Fibroblast of skin of scalp (primary cell): ENCODE data around the gene USP12. TPM values are rescaled to one million over a fixed set of nuclear protein-coding genes. Genes with fewer than 3 reads are reported as not detected.
"Not testable (repeated sequence)": the region's sequence is repeated elsewhere in the genome, so short reads cannot be mapped to it uniquely, and the experiment has no call there.

Source experiments
- DNase-seq: peaks from one replicate; pipeline ENCODE4 v3.0.0-alpha.2; 2013
- polyA plus RNA-seq, 2 experiments: library from polyadenylated mRNA; unstranded; fragments of 120-200 nt; gene quantifications; one replicate each; pipeline ENCODE4 v1.2.1, GENCODE V29; 2013; ENCODE audit not compliant: insufficient read length in 2 of 2

USP12 gene, protein sequence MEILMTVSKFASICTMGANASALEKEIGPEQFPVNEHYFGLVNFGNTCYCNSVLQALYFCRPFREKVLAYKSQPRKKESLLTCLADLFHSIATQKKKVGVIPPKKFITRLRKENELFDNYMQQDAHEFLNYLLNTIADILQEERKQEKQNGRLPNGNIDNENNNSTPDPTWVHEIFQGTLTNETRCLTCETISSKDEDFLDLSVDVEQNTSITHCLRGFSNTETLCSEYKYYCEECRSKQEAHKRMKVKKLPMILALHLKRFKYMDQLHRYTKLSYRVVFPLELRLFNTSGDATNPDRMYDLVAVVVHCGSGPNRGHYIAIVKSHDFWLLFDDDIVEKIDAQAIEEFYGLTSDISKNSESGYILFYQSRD
- 15.1 TPM for polyA plus RNA-seq (2013, experiment 1 of 2; ENCODE audit: insufficient read length)
- polyA plus RNA-seq (2013, experiment 2 of 2; ENCODE audit: insufficient read length): 16.7 TPM

DNA sequence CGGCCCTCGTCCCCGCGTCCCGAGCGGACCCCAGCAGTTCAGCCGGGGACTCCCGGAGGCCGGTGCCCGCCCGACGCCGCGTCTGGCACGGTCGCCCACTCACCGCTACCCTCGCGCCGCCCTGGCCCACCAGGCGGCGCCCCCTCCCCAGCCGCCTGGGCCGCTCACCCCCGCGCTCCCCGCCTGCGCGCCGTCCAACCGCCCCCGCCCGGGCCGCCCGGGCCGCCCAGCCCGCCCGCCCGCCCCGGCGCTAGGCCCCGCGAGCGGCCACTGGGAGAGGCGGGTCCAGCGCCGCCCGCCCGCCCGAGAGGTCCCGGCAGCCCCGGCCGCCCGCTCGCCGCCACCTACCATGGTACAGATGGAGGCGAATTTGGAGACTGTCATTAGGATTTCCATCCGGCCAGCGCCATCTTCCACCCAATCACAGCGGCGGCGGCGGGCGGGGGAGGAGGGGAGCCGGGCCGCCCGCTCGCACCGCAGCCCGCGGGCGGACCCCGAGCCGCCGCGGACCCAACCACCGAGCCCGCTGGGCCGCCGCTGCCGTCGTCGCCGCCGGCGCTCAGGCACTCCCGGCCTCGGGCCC is at the start of gene USP12:
USP12 (minus strand) TSS at position 568 of the 583 bp plus-strand sequence; CDS start at position 396, 172 bp downstream.
- DNase-seq: peak; percentile 29

DNA sequence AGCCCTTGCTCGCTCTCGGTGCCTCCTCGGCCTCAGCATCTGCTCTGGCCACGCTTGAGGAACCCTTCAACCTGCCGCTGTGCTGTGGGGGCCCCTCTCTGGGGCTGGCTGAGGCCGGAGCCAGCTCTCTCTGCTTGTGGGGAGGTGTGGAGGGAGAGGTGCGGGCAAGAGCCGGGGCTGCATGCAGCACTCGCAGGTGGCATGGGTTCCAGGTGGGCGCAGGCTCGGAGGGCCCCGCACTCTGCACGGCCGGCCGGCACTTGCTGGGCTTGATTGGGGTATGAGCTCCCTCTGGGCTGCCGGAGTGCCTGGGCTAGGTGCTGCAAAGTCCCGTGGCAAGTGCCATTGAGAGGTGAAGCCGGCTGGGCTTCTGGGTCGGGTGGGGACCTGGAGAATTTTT is 48.0 kb upstream of the USP12 start:
- DNase-seq: no peak

DNA sequence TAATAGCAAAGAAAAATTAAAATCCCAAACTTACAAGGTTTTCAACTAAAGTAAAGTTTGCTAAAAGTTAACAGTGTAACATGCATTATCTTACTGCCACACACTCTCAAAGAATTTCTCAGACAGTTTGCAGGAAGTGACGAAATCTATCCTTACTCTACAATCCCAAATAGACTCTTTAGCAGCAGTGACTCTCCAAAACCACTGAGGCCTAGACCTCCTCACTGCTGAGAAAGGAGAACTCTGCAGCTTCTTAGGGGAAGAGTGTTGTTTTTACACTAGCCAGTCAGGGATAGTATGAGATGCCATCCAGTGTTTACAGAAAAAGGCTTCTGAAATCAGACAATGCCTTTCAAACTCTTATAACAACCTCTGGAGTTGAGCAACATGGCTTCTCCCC is 47.2 kb upstream of the USP12 start:
- not testable (repeated sequence) for DNase-seq

DNA sequence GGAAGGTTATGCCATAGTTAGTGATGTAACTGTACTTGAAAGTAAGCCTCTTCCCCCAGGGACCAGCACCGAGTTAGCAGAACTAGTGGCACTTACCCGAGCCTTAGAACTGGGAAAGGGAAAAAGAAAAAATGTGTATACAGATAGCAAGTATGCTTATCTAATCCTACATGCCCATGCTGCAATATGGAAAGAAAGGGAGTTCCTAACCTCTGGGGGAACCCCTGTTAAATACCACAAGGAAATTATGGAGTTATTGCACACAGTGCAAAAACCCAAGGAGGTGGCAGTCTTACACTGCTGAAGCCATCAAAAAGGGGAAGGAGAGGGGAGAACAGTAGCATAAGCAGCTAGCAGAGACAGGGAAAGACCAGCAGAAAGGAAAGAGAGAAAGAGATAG is 46.2 kb upstream of the USP12 start:
- not testable (repeated sequence) for DNase-seq

DNA sequence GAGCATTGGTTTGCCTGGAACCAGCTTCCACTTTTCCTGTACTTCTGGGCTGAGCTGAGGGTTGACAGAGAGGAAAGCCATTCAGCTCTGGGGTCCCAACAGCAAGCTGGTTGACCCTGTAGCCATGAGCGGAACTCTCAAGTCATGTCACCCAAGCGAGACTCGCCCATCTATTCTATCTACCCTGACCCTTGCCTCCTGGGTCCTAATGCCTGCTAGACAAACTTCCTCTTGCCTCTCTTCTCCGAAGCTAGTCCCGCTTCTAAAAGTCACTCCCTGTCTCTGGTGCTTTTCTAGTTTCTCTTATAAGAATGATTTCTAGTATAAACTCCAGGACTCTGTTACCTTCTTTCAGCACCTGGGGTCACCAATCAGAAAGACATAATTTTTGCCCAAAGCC is 41.8 kb upstream of the USP12 start:
- not testable (repeated sequence) for DNase-seq

DNA sequence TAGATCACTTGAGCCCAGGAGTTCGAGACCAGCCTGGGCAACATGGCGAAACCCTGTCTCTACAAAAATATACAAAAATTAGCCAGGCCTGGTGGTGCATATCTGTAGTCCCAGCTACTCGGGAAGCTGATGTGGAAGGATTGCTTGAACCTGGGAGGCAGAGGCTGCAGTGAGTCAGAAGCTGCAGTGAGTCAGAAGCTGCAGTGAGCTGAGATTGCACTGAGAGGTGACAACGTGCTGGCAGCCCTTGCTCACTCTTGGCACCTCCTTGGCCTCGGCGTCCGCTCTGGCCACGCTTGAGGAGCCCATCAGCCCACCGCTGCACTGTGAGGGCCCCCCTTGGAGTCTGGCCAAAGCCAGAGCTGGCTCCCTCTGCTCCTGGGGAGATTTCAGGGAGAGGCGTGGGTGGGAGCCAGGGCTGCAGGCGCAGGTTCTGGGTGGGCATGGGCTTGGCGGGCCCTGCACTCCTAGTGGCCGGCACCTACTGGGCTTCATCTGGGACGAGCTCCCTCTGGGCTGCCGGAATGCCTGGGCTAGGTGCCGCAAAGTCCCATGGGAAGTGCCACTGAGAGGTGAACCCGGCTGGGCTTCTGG is 40.3 kb upstream of the USP12 start:
- DNase-seq: peak; percentile 50

DNA sequence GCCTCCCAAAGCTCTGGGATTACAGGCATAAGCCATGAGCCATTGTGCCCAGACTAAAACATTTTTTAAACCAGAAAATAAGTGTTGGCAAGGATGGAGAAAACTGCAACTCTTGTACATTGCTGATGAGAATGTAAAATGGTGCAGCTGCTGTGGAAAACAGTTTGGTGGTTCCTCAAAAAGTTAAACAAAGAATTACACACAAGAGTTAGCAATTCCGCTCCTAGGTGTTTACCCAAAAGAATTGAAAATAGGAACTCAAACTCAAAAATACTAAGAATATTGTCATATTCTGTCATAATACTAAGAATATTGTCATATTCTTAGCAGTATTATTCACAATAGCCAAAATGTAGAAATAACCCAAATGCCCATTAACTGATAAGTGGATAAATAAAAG is 39.7 kb upstream of the USP12 start:
- DNase-seq: no peak

DNA sequence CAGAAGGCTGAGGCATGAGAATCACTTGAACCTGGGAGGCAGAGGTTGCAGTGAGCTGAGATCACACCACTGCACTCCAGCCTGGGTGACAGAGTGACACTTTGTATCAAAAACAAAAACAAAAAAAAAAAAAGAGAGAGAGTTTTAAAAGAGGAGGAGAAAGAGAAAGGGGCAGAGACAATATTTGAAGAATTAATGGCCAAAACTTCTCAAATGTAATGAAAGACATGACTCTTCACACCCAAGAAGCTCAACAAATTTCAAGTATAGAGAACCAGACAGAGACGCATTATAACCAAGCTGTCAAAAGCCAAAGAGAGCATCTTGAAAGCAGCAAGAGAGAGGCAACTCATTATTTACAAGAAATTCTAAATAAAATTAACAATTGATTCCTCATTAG is 36.9 kb upstream of the USP12 start:
- no peak for DNase-seq

DNA sequence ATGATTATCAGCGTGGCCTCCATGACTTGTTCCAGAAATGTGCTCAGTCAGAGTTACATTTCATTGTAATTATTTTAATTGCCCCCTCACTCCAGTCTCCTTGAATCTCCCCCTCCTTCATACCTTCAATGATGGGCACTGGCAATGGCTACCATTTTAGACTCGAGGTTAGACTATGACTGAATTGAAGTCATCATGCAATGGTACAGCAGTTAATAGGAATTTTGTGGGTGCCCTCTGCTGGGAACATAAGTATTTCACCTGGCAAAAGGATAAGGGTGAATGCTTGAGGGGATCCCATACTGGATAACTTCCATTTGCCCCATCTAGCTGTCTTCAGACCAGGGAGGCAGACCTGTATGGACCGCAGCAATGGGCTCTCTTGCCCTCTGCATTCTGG is 32.2 kb upstream of the USP12 start:
- peak; percentile 7 for DNase-seq

DNA sequence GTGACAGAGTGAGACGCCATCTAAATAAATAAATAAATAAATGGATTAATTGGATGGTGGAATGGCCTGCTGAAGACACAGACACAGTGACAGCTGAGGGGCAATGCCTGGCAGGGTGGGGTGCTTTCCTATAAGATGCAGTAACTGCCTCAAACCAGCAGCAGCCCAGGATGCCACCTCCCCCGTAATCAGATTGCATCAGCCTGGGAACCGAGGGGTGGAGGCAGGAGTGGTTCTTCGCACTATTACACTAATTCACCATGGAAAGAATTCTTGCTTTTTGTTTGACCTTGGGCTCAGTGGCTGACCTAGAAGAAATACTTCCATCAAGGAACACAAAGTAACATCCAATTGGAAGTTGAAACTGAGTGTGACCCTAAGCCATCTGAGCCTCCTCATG is 31.6 kb upstream of the USP12 start:
- no peak for DNase-seq

DNA sequence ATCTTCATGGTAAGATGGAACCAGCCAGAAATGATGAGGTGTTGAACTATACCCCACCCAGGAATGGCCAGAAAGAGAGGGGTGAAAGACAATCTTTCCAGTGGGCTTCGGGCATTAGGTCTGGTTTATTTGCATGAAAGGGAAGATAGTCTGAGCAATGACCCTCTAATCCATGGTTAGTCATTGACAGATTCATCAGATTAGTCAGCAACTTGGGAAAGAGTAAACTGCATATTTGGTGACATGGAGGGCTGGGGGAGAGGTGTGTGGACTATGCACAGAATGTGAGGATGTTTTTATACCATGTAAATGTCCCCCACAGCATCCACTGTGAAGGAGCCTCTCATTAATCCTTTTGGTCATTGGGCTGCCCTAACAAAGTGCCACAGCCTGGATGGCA is 30.1 kb upstream of the USP12 start:
- no peak for DNase-seq

DNA sequence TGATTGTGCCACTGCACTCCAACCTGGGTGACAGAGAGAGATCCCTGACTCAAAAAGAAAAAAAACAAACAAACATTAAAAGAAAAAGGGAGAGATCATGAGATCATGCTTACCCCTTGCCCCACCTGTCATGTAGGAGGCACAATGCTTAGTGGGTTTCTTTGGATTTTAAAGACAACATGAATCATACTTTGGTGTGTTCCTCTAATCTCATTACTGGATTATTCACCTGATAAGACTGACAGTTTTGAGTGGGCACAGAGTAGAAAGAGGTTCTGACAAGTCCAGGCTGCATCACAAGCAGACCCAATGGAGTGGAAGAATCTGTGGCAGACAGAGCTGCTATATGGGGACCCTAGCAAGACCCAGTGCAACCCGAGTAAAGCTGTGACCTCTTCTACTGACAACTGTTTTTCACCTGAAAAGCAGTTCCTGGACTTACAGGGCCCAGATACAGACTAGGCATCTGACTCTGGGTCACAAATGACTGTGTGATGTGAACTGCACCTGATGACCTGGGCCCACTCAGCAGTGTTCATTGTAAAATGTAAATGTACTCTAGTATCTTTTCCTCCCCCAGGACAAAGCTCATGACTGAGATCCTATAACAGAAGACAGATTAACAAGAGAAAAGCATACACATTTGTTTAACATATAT is 28.9 kb upstream of the USP12 start:
- DNase-seq: no peak

DNA sequence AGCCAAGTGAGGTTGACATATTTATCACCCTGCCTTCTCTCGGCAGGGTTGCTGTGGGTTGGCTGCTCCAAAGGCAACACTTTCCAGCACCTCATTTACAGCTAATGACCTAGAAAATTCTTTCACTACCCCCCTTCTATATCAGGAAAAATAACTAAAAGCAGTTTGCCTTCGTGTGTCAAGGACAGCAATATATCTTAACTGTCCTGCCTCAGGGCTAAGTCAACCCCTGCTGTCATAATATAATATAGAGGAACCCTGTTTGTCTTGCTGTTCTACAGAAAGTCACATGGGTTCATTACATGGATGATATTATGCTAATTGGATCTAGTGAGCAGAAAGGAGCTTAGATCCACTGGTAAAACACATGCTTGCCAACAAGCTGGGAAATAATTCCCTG is 28.1 kb upstream of the USP12 start:
- DNase-seq: no peak

DNA sequence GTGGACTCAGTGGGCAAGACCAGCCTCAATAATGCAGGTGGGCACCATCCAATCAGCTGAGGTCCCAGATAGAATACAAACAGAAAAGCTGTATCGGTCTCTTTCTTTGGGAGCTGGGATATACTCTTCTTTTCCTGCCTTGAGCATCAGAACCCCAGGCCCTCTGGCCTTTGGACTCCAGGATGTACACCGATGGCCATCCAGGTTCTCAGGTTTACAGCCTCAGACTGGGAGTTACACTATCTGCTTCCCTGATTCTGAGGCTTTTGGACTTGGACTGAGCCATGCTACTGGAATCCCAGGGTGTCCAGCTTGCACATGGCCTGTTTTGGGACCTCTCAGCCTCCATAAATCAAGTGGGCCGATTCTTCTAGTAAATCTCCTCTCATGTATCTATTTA is 27.6 kb upstream of the USP12 start:
- DNase-seq: no peak

DNA sequence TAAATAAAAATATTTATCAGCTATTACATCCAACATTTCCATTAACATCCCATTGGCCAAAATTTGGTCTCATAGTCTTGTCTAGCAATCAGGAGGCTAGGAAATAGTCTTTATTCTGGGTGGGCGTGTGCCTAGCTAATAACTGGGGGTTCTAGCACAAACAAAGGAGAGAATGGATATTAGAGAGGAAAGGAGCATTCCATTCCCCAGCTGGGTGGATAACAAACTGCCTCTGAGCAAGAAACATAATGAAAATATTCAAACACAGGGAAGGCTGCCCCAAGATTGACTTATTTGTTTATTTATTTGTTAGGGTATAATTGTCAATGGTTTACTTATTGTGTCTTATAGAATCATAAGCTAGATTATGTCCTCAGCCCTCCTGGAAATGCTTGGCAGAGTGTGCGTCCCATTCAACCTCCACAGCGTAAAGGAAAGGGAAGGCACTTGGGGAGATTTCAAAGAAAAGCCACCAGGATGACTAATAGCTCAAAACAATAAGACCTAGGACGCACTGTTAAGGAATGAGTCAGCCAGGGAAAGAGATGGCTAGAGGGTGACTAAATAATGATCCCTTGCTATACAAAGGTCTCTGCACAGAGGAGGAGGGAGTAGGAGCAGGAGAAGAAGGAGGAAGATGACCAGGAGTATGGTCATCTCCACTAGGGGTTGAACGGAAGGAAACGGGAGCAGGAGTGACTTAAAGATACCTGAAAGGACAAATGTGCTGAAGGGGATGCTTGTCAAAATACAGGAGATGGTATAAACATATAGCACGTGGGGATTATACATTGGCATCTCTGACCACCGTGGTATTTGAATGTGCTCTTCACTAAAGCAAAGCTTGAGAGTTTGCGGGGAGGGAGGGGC is 23.5 kb upstream of the USP12 start:
- peak; percentile 79 for DNase-seq

DNA sequence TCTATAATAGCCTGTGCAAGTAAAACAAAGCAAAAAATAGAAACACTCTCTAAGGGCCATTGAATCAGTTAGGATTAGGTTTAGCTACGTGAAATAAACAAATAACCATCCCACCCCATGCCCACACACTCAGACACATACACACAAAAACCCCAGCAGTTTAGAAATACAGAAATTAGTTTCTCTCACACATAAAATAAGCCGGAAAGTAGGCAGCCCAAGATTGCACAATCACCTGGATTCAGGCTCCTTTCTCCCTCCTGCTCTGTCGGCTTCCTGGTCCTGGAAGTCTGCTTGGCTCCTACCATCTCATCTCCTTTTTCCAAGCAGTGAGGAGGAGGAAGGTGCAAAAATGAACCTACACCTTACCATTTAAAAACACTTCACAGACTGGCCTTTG is 22.6 kb upstream of the USP12 start:
- no peak for DNase-seq

DNA sequence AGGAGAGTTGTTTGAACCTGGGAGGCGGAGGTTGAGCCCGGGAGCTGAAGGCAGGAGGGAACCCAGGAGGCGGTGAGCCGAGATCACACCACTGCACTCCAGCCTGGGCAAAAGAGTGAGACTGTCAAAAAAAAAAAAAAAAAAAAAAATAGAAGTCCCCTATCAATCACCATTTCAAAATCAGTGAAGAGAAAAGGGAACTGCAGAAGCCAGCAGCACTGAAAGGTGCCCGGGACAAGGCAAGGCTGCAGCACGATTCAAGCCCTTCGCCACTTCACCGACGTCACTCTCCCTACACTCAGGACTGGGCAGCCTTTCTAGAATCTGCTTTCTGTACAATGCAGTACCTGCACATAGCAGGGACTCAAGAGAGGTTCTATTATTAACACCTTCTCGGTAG is 21.9 kb upstream of the USP12 start:
- no peak for DNase-seq

DNA sequence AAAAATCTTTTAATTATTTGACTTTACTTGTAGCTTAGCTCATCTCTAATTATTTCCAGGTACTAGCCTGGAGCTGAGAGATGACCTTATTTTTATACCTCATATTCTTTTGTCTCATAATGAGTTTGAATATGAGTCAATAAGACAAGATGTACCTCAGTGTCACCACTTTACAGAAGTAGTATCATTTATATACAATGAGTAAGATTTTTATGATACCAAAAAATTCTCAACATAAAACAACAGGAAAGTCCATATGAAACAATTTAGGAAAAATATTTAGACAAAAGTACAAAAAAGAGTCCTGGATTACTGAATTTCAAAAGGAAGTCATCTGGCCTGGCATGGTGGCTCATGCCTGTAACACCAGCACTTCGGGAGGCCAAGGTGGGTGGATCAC is 21.4 kb upstream of the USP12 start:
- DNase-seq: no peak

DNA sequence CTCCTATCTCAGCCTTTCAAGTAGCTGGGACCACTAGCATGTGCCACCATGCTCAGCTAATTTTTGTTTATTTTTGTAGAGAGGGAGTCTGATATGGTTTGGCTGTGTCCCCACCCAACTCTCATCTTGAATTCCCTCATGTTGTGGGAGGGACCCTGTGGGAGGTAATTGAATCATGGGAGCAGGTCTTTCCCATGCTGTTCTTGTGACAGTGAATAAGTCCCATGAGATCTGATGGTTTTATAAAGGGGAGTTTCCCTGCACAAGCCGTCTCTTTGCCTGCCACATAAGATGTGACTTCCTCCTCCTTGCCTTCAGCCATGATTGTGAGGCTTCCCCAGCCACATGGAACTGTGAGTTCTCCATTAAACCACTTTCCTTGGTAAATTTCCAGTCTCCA is 20.8 kb upstream of the USP12 start:
- DNase-seq: not testable (repeated sequence)

DNA sequence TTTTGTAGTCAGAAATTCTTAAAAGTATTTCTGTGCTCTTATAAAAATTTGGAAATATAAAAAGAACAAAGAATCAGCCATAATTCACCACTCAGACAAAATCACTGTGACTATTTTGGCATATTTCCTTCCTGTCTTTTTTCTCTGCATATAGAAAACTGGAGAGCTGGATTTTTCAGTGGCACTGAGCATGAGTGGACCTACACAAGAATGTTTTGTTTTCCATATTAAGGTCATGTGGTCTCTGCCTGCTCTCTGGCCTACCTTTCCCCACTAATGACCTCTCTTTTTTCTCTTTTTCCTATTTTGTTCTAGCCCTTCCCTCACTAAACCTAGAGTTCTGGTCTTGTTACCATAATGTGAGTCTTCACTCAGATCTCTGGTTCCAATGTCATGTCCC is 17.6 kb upstream of the USP12 start:
- DNase-seq: no peak

DNA sequence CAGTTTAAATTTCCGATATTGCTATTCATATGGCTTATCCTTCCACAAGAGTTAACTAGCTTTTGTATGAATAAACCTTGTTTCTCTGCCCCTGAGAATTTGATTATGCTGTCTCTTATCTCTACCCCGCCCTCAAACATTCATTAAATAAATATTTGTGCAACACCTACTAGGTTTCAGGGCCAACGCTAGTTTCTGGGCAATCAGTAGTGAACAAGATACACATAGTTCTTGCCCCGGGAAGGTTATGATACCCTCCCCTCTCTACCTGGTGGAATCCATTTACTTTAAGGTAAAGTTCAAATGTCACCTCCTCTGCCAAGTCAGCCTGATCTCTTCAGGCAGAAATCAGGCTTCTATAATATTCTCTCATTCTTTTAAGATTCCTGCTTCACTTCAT is 16.6 kb upstream of the USP12 start:
- DNase-seq: no peak

DNA sequence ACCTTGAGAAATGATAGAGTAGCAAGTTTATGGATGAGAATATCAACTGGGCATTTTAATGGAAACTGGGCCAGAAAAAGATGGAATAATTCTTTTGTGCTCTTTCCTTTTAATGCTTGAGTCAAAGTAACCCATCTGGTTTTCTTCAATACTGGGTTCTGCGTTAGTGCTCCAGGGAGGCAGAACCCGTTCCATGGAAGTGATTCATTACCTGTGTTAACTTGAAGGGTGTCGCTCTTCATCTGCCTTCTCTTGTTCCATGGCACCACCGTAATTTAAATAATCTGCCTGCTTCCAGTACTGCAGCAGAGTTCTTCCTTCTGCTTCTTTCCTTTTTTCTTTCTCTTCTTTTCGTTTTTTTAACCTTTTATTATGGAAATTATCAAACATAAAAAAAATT is 14.7 kb upstream of the USP12 start:
- no peak for DNase-seq
